K562 (cell line): ENCODE data around the gene ARHGAP30. TPM values are rescaled to one million over a fixed set of nuclear protein-coding genes. Genes with fewer than 3 reads are reported as not detected.

Experiments
- CBFA2T3 ChIP-seq: fragments of 450-650 bp; IDR thresholded peaks from 2 replicates; pipeline ENCODE4 v1.6.1; 2017
- CC2D1A ChIP-seq: fragments of 450-650 bp; IDR thresholded peaks from 2 replicates; pipeline ENCODE4 v1.6.1; 2017; ENCODE audit warnings: mild to moderate bottlenecking
- DLX4 ChIP-seq: fragments of 250-450 bp; sonication (Bioruptor Pico); IDR thresholded peaks from 2 replicates; pipeline ENCODE4 v1.6.1; 2021; ENCODE audit warnings: mild to moderate bottlenecking
- ELF2 ChIP-seq: fragments of 250-450 bp; sonication (Bioruptor Pico); IDR thresholded peaks from 2 replicates; pipeline ENCODE4 v1.5.0; 2021; ENCODE audit warnings: mild to moderate bottlenecking
- GATAD2B ChIP-seq: fragments of 450-650 bp; IDR thresholded peaks from 2 replicates; pipeline ENCODE4 v1.6.1; 2017; ENCODE audit warnings: mild to moderate bottlenecking, borderline replicate concordance
- ILK ChIP-seq: fragments of 450-650 bp; IDR thresholded peaks from 2 replicates; pipeline ENCODE4 v1.6.1; 2016; ENCODE audit warnings: missing genetic modification characterization, low read depth, mild to moderate bottlenecking, missing compliant biosample characterization, moderate library complexity, borderline replicate concordance
- IRF1 ChIP-seq: sonication (generic); formaldehyde crosslinking; IDR thresholded peaks from 2 replicates; pipeline ENCODE4 v1.8.0; 2022; ENCODE audit warnings: missing genetic modification reagents, mild to moderate bottlenecking, borderline replicate concordance
- KAT2B ChIP-seq: IDR thresholded peaks from one replicate; pipeline ENCODE4 v1.6.1; 2012; ENCODE audit warnings: low read depth, mild to moderate bottlenecking, control low read depth, inconsistent platforms, low read length, moderate library complexity
- KAT7 ChIP-seq: sonication (generic); formaldehyde crosslinking; IDR thresholded peaks from 2 replicates; pipeline ENCODE4 v1.8.0; 2022; ENCODE audit warnings: missing genetic modification reagents, mild to moderate bottlenecking, borderline replicate concordance
- MEF2D ChIP-seq: conservative IDR thresholded peaks from 2 replicates; pipeline ENCODE4 v1.6.1; 2016; ENCODE audit warnings: low read depth, missing genetic modification characterization, missing compliant biosample characterization
- NKRF ChIP-seq: fragments of 450-650 bp; IDR thresholded peaks from 2 replicates; pipeline ENCODE4 v1.6.1; 2016; ENCODE audit warnings: borderline replicate concordance
- NUFIP1 ChIP-seq: fragments of 450-650 bp; IDR thresholded peaks from 2 replicates; pipeline ENCODE4 v1.6.1; 2018; ENCODE audit not compliant: partially characterized antibody
- PATZ1 ChIP-seq: fragments of 250-450 bp; sonication (Bioruptor Pico); IDR thresholded peaks from 2 replicates; pipeline ENCODE4 v1.5.0; 2020; ENCODE audit warnings: mild to moderate bottlenecking, borderline replicate concordance
- PCBP2 ChIP-seq: fragments of 200-400 bp; formaldehyde crosslinking; IDR thresholded peaks from 2 replicates; pipeline ENCODE4 v1.6.1; 2018; ENCODE audit warnings: low read length, low read depth, mild to moderate bottlenecking, moderate library complexity; ENCODE audit not compliant: poor library complexity, severe bottlenecking
- SMC3 ChIP-seq: conservative IDR thresholded peaks from 2 replicates; pipeline ENCODE4 v1.6.1; 2011; ENCODE audit warnings: low read depth, low read length, improper control_type of control experiment; ENCODE audit not compliant: insufficient read depth
- SRF ChIP-seq, 2 experiments: fragments of 250-450, 450-650 bp in 1 of 2; sonication (Bioruptor Pico) in 1 of 2; sonication (generic) in 1 of 2; formaldehyde crosslinking; IDR thresholded peaks; 2 replicates each; pipeline versions ENCODE4 v1.5.0 to v1.5.1; 2020 to 2022; ENCODE audit warnings: mild to moderate bottlenecking in 1 of 2, missing genetic modification reagents in 1 of 2
- STAT6 ChIP-seq: sonication (generic); formaldehyde crosslinking; IDR thresholded peaks from 2 replicates; pipeline ENCODE4 v1.8.1; 2023; ENCODE audit warnings: mild to moderate bottlenecking, missing genetic modification reagents
- TRIM24 ChIP-seq, 2 experiments: fragments of 450-650 bp; IDR thresholded peaks; 2 replicates each; pipeline ENCODE4 v1.6.1; 2016
- ZNF551 ChIP-seq: fragments of 250-450 bp; sonication (Bioruptor Pico); IDR thresholded peaks from 2 replicates; pipeline ENCODE4 v1.5.0; 2021; ENCODE audit warnings: mild to moderate bottlenecking, moderate library complexity
- ZNF696 ChIP-seq: fragments of 250-450 bp; sonication (Bioruptor Pico); conservative IDR thresholded peaks from 2 replicates; pipeline ENCODE4 v1.4.0; 2020; ENCODE audit warnings: mild to moderate bottlenecking, moderate library complexity
- ZNF79 ChIP-seq: fragments of 250-450 bp; sonication (Bioruptor Pico); IDR thresholded peaks from 2 replicates; pipeline ENCODE4 v1.4.0; 2020; ENCODE audit warnings: low read depth, mild to moderate bottlenecking, moderate library complexity
- polyA plus RNA-seq, 8 experiments: library from polyadenylated mRNA; depleted of rRNA in 4 of 8; stranded (reverse) in 5 of 8; unstranded in 3 of 8; fragments of >200 nt; fragmentation: Nextera tagmentation in 2 of 8; fragmentation: Illumina TruSeq in 1 of 8; extraction: Ambion mirVana in 2 of 8; extraction: Trizol in 1 of 8; gene quantifications; 2 replicates each; pipeline versions ENCODE4 v1.2.1 to v1.2.3, GENCODE V29; 2011 to 2014; ENCODE audit warnings: inconsistent platforms in 1 of 8, missing spikeins in 1 of 8
- total RNA-seq, 7 experiments: library from RNA; depleted of rRNA in 6 of 7; stranded (reverse); fragments of >200 nt in 6 of 7; fragmentation: Illumina TruSeq in 2 of 7; extraction: Trizol in 2 of 7; gene quantifications; 2 replicates each; pipeline versions ENCODE4 v1.2.1 to v1.2.3, GENCODE V29; 2011 to 2021; ENCODE audit warnings: low replicate concordance in 1 of 7

The ARHGAP30 gene
- total and polyA plus RNA-seq, 9 of the 15 experiments (the other 6 are each of a cell fraction or from before 2014, with no cell fraction given), result 0.01 to 0.73 (median 0.12) TPM

- TF ChIP-seq STAT6 (CRISPR knock-in tag), result no peak
- no peak for TF ChIP-seq NKRF
- TF ChIP-seq ZNF79 (CRISPR knock-in tag), result no peak
- TF ChIP-seq ZNF551 (CRISPR knock-in tag), result no peak
- no peak for TF ChIP-seq KAT7 (CRISPR knock-in tag)
- no peak for TF ChIP-seq DLX4
- TF ChIP-seq TRIM24 (IDR thresholded peaks at IDR 0.05), result peak; percentile 39 to 53; a peak in 1 of 4 replicates
- no peak for TF ChIP-seq ELF2
- TF ChIP-seq NUFIP1, result no peak
- no peak for TF ChIP-seq ILK (tag)
- no peak for TF ChIP-seq CC2D1A
- TF ChIP-seq SRF (CRISPR knock-in tag; IDR thresholded peaks at IDR 0.05), result 0 out of 4 replicates have a peak, but pooled peaks of 1 of the 2 experiments have one; percentile 5
- no peak for TF ChIP-seq SMC3
- no peak for TF ChIP-seq MEF2D (tag)
- TF ChIP-seq KAT2B, result no peak
- TF ChIP-seq IRF1 (CRISPR knock-in tag), result no peak
- TF ChIP-seq PATZ1 (CRISPR knock-in tag), result no peak
- TF ChIP-seq ZNF696 (CRISPR knock-in tag), result no peak
- TF ChIP-seq CBFA2T3, result 0 out of 2 replicates have a peak, but pooled peaks have one; percentile 14
- TF ChIP-seq PCBP2, result no peak
- no peak for TF ChIP-seq GATAD2B
Observed at GRCh38 chr1:161115132-161115711, 45.5 kb upstream of the ARHGAP30 start (continued).
